AG08396 (cell line): ENCODE data around the gene CDKN1A.
A peak's percentile ranks its signal among the peaks of the same experiment; 100 is the strongest.
"Not testable (repeated sequence)": the region's sequence is repeated elsewhere in the genome, so short reads cannot be mapped to it uniquely, and the experiment has no call there.

Source experiments
- DNase-seq: peaks from one replicate; pipeline ENCODE4 v3.0.0; 2012; ENCODE audit warnings: low spot score, mixed read lengths

The CDKN1A gene

DNA sequence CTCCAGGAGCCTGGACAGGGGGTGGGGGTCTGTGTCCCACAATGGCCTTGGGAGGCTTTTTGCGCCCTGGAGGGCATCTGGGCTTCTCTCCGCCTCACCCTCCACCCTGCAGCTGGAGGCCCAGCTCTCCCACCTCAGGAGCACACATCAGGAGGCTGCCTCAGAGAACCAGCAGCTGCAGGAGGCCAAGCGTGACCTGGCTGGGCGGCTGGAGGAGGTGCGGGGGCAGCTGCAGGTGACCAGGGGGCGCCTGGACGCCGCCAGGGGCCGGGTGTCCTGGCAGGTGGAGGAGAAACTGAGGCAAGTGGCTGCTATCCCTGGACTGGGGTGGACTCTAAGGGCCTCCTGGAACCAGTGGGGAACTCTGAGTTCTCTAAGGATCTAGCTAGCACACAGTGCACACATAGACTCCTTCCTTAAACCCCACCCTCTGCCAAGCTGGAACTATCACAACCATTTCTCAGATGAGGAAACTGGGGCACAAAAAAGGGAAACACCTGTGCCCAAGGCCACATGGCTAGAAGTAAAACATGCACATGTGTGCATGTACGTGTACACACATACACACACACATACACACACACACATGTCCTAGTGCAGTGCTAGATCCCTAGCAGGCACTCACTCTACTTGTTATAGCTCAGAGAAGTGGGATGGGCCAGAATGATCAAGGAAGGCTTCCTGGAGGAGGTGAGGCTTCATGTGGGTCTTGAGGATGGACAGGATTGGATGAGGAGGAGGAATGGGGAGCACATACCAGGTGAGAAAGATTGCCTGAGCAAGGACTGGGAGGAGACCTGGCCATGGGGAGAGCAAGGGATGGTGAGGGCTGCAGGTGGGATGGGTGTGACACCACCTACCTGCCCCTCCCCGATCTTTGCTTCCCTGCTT, 42.0 kb downstream of the CDKN1A start:
- no peak for DNase-seq

DNA sequence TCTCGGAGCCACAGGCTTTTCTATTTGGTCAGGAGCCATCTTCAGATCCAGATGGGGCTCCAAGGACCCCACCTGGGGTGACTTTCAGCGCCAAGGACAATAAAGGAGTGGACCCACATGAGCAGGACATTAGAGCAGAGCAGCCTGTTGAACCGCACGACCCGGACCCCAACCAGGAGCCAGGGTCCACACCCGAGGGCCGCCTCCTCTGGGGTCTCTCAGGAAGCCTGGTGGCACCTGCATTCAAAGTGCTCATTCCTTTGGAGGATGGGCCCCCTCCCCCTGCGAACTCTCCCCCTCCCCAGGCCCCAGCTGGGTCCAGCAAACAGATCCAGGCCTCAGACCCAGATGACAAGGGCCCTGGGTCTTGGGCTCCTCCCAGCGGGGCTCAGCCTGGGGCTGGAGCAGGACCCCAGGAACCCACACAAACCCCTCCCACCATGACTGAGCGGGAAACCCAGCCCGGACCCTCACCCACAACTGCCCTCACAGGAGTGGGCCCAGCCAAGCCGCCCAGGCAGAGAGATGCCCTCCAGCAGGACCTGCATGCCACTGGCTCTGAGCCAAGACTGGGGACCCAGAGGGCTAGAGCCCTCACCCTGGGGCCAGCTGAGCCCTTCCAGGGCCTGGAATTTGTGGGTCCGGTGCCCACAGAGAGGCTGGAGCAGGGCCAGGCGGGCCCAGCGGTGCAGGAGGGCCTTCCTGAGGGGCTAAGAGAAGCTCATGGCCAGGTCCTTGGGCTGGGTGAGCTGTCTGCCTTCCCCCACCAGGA, 43.0 kb downstream of the CDKN1A start:
- no peak for DNase-seq

DNA sequence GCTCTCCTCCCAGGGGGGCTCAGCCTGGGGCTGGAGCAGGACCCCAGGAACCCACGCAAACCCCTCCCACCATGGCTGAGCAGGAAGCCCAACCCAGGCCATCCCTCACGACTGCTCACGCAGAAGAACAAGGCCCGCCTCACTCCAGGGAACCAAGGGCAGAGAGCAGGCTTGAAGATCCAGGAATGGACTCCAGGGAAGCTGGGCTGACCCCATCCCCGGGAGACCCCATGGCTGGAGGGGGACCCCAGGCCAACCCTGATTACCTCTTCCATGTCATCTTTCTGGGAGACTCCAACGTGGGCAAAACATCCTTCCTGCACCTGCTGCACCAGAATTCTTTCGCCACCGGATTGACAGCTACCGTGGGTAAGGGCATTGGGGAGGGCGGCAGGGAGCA, 43.9 kb downstream of the CDKN1A start:
- DNase-seq, result no peak

DNA sequence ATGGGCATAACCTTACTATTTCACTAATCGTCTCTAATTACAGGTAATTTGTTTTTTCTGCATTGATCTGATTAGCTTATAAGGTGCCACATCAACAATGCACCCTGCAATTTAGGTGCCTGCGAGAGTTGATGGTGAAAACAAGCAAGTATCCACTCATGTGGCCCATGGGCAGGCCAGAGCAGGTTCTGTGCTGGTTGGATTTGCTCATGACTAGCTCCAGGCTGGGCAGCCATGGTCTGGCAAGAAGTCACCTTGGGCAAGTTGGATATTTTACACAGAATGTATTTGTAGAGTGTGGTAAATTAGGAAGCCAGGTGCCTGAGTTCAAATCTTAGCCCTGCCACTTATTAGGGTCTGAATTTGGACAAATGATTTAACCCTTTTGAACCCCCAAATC, 44.4 kb downstream of the CDKN1A start:
- DNase-seq, result no peak

DNA sequence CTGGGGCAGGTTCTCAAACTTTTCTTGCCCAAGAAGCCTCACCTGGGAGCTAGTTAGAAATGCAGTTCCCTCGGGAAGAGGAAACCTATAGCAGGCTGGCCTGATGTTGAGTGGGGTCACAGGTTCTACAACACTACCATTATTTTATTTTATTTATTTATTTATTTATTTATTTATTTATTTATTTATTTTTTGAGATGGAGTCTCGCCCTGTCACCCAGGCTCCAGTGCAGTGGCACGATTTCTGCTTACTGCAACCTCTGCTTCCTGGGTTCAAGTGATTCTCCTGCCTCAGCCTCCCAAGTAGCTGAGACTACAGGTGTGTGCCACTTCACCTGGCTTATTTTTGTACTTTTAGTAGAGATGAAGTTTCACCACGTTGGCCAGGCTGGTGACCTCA, 45.5 kb downstream of the CDKN1A start:
- DNase-seq, result not testable (repeated sequence)

DNA sequence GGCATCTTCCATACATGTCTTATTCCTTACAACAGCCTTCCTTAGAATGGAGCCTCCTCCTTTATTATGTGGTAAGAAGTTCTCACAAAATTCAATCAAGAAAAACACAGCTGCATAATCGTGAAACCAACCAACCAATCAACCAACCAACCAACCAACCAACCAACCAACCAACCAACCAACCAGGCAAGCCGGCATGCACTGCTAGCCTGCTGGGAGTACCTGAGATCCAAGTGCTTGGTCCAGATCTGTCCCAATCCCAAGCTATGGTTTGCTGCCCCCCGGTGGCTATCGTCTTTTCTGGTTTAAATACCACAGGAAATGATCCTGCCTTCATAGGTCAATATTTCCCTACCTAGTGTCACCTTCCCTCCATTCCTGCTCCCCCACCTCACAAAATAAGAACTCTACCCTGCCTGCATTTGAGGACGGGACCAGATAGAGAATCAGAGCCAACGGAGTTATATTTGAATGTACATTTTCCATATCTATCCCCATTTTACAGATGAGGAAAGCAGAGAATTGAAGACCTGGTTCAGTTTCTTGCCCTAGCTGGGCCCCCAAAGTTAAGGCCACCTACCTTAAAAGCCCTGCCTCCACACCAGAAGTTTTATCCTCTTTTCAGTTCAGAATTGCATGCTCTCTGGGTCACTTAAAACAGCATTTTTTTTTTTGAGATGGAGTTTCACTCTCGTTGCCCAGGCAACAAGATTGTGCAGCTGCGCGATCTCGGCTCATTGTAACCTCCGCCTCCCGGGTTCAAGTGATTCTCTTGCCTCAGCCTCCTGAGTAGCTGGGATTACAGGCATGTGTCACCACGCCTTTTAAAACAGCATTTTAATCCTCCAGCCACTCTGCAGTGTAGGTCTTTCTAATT, 46.2 kb downstream of the CDKN1A start:
- peak; percentile 84 for DNase-seq

DNA sequence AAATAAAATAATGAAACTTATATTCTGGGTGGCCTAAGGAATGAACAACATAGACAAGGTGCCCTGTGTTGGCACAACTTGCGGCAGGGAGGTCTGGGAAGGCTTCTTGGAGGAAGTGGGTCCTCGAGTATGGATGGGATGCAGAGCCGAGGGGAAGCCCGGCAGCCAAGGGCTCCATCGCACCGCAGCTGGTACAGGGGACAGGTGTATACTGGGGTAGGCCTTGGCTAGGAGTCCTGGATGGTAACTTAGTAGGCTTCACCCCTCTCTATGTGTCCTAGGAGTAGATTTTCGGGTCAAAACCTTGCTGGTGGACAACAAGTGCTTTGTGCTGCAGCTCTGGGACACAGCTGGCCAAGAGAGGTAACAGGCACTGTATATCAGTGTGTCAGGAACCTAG, 47.1 kb downstream of the CDKN1A start:
- DNase-seq, result no peak

DNA sequence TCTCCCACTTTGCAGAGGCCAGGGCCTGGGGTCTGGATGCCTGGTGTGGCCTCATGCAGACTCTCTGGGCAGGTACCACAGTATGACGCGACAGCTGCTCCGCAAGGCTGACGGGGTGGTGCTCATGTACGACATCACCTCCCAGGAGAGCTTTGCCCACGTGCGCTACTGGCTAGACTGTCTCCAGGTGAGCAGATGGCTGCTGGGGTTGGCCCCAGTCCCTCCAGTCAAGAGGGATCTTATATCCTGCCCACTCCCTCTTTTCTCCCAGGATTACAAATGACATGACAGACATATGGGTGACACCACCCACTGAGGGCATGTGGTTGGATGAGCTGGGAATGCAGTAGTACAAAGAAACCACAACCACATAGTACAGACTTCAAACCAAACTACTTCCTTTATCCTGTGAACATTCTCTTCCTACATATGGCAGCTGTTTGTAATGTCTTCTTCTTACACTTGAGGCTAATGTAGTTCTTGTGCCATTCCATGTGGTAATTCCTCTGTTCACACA, 49.0 kb downstream of the CDKN1A start:
- no peak for DNase-seq

DNA sequence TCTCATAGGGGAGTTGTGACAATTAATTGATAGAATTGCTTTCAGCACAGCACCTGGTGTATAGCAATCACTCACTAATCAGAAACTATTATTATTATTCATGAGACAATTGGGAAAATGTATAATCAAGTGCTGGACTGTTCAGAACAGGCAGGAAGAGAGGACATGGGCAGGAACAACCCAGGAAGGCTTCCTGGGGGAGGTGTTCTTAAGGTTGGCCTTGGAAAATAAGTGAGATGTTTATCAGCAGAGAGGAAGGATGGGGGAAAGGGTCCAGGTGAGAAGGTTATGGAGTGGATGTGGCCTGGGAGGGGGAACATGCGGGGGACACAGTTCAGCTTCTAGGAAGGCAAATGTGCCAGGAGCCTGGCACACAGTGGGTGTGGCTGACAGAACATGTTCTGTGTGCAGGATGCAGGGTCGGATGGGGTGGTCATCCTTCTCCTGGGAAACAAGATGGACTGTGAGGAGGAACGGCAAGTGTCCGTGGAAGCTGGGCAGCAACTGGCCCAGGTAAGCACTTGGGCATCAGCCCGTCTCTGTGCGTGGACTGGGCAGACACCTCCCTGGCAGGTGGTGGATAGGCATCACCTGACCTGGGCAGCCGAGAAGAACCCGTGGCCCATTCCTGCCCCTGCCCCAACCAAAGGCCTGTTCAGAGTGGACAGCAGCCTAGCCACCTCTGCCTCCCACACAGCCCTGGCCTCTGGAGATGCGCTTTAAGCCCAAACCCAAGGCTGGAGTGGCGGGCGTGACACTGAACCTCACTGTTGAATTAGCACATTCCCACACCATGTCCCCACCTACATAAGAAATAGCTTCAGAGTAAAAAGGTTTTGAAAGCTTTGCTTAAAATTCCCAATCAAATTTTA, 50.0 kb downstream of the CDKN1A start:
- DNase-seq, result no peak

DNA sequence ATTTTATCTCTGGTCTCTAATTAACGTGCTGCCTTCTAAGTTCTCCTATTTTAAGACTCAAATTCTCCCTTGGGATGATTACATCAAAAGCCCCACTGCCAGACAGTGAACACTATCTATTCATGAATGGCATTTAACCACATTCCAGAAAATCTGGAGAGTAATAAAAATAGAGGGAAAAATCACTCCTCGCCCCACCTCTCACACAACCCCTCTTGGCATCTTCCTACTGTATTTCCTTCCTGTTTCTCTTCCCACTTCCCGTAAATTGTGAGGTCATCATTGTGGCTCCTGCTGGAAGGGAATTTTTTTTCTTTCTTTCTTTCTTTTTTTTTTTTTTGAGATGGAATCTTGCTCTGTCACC, 50.6 kb downstream of the CDKN1A start:
- no peak for DNase-seq

DNA sequence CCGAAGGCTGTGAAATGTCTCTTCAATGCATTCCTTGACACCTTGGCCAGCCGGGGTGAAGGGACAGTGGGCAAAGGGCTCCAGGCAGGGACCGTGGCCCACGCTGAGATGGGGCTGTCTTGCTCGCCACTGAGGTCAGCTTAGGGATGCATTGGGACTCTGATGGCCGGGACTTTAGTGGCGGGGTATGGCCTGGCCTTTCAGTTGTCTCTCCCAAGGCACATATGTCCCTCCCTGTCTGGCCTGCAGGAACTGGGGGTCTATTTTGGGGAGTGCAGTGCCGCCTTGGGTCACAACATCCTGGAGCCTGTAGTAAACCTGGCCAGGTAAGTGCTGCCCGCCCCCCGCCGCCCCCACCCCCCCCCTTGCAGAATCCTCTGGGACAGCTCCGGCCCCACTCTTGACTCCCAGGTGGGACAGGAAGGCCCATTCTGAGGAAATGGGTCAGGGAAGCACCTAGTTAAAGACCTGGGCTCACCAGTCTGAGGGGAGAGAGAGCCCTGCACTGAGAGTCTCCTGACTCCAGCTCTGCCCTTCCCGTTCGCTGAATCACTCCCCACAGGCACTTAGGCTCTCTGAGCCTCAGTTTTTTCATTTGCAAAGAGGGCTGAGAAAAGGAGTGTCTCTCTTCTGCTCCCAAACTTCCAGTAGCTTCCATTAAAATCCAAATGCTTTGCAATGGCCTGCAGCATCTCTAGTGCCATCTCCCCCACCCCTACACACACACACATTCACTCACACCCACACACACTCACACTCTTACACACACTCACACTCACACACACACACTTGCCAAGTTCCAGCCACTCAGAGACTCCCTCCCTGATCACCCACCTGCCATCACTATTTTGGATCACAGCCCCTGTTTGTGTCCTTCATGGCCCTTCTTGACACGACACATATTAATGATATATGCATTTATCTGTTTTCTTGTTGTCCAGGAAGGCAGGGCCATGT, 52.2 kb downstream of the CDKN1A start:
- DNase-seq, result no peak

DNA sequence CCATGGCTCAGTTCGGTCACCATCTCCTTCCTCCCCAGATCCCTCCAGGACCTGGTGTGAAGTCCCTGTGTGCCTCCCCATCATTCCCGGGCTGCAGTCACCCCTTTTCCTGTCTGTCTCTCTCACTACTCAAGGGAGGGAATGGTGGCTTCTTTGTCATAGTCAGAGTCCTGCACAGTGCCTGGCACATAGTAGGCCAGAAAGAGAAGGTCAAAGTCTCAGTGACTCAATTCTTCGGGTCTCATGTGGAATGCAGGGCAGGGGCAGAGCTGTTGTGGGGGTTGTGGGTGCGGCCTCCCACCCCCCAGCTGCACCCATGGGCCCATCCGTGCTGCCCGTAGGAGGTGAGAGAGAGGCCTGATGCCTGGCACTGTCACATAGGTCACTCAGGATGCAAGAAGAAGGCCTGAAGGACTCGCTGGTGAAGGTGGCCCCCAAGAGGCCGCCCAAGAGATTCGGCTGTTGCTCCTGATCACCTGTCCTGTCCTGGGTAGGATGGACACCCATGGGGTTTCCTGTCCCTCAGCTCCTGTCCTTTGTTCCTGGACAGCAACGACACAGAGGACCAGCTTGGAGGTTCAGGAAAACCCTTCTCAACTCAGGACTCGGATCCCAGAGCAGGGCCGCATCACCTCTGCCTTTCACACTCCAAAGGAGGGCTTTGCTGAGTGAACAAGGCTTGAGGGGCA, 53.3 kb downstream of the CDKN1A start:
- no peak for DNase-seq

DNA sequence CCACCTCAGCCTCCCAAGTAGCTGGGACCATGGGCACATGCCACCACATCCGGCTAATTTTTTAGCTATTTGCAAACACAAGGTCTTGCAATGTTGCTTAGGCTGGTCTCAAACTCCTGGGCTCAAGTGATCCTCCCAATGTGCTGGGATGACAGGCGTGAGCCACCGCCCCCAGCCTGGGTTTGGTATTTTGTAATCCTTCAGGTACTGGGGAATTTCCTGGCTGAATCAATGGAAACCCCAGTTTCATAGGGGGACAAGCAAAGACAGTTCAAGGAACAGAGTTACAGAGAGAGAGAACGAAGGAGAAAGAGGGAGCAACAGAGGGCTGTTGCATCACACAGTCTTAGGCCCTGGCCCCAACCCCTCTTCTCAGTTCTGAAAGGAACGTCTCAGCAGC, 54.8 kb downstream of the CDKN1A start:
- no peak for DNase-seq

DNA sequence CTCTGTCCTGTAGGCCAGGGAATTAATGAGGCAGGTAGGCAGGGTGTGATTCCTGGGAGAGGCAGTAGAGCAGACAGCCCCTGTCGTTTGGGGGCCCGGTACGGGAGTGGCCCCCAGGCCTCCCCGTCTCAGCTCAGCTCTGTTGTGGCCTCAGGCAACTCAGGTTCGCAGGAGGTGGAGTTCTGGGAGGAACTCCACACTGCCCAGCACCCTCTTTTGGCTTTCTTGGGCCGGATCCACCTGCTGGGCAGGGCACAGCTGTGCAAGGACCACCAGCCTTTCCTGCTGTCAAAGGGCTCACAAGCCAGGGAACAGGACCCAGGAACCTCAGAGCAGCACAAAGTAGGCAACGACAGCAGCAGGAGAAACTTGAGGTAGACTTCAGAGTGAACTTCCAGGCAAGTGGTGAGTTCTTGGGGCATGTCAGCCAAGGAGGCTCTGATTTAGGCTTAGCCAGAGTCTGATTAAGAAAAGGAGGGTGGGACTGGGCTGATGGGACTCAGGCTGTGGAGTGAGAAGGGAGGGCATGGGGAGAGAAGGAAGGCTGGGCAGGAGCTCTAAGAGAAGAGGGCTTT, 56.1 kb downstream of the CDKN1A start:
- DNase-seq, result no peak

DNA sequence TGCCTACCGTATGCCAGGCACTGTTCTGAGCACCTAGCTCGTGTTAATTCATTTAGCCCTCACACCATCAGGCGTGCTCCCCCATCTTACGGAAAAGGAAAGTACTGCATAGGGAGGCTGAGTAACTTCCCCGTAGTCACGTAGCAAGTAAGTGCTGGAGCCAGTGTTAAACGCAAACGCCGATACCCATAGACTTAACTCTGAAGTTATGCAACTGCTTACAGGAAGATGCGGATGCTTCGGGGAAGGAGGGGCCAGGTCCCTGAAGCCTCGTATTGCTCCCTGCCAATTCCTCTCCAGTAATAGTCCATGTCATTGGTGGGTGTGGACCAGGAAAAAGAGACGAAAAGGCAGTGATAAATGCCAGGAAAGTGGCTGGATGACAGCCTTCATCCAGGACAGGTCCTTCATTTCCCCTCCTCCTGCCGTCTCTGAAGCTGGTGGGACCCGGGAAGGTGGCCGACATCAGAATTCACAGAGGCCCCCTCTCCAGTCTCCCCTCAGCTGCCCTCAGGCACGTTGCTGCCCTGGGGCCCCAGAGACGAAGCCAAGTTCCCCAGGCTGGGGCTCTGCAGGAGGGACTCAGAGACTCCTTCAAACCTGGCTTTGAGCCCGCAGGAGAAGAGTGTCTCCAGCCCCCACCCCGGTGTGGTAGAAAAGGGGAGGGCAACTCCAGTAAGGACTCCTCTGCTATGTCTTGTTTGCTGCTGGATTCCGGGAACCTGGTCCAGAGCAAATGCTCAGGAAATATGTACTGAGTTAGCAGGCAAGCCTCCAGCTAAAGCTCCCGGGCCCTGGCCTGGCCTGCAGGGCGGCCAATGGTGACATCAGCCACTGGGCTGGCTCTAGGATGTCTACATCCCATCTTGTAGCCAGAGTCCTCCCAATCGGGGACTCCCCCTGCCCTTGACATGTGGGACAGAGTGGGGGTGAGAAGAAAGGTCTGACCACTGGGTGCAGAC, 56.9 kb downstream of the CDKN1A start:
- peak; percentile 84 for DNase-seq
